ENCODE results near the gene SDCBP2. TPM values are rescaled to one million over a fixed set of nuclear protein-coding genes. Genes with fewer than 3 reads are reported as not detected.
A peak's percentile ranks its signal among the peaks of the same experiment; 100 is the strongest.

The SDCBP2 gene
- total RNA-seq, 1 donor from 2014 or later, result 2.4 TPM

DNA sequence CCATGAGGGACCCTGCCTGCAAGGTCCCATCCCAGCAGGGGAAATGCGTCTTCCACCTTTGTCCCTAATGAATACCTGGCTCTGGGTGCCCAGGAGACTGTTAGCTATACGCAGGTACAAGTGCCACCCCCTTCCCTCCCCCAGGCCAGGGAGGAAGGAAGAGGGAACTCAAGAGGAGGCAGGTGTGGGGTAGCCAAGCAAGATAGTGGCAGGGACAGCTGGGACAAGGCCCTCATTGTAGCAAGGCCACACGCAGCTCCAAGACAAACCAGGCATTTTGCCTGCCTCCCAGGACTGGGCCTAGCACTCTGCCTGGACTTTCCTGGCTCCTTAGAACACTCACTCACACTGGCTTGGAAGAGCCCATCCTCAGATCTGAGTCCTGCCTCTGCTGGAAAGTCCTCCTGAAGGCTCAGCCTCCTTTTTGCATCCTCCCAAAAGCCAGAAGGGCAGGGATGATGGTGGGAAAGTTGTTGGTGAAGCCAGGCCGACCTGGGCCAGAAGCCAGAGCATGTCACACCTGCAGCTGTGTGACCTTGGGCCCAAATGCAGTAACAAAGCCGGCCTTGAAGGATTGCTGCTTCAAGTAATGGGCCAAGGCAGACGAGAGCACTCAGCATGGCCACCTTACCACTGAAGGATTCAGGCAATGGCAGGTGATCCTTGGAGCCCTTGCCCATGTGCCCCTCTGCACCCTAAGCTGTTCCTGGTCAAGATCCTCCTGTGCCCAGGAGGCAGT is 35.1 kb downstream of the SDCBP2 start:
- peak overlapping the region; percentile 35 for H3K27ac Mint-ChIP-seq (ENCODE audit: unreplicated experiment)
- no peak overlapping the region for H3K4me3 Mint-ChIP-seq
- H3K9me3 Mint-ChIP-seq, result no peaks in the 10 kb centered on the region

DNA sequence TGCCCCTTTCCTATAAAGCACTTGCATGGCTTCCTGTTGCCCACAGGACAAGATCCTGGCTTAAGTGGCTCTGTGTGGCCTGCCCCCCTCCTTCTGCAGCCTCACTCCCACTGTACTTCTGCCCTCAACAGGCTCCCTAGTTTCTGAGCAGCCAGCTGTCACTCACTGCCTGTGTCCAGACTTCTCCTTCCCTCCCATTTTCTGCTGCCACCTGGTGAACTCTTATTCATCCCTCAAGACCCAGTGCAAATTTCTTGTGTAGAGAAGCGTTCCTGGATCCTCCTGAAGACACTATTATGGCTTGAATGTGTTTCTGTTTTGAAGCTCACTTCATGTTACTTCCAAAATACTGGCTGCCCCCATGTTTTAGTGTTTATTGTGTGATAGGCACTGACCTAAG is 36.3 kb downstream of the SDCBP2 start:
- H3K4me1 Mint-ChIP-seq, result no peaks in the 10 kb centered on the region
- peak overlapping the region; percentile 40 for H3K27ac Mint-ChIP-seq (ENCODE audit: unreplicated experiment)
- no peak for DNase-seq (ENCODE audit: low read depth, low spot score)
- TF ChIP-seq, protein P1, sequence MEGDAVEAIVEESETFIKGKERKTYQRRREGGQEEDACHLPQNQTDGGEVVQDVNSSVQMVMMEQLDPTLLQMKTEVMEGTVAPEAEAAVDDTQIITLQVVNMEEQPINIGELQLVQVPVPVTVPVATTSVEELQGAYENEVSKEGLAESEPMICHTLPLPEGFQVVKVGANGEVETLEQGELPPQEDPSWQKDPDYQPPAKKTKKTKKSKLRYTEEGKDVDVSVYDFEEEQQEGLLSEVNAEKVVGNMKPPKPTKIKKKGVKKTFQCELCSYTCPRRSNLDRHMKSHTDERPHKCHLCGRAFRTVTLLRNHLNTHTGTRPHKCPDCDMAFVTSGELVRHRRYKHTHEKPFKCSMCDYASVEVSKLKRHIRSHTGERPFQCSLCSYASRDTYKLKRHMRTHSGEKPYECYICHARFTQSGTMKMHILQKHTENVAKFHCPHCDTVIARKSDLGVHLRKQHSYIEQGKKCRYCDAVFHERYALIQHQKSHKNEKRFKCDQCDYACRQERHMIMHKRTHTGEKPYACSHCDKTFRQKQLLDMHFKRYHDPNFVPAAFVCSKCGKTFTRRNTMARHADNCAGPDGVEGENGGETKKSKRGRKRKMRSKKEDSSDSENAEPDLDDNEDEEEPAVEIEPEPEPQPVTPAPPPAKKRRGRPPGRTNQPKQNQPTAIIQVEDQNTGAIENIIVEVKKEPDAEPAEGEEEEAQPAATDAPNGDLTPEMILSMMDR (conservative IDR thresholded peaks at IDR 0.05), result no peak
- H3K4me3 Mint-ChIP-seq, result no peak overlapping the region
- no peaks in the 10 kb centered on the region for H3K36me3 Mint-ChIP-seq (ENCODE audit: low read depth)
- no peaks in the 10 kb centered on the region for H3K9me3 Mint-ChIP-seq
- no peaks in the 10 kb centered on the region for H3K27me3 Mint-ChIP-seq (ENCODE audit: low read depth)

More for the DNA sequence above, 35.1 kb downstream of the SDCBP2 start:
- Mint-ChIP-seq H3K4me1 (no peaks in the 10 kb centered on the region), H3K27me3 (ENCODE audit: low read depth) (no peaks in the 10 kb centered on the region), H3K36me3 (ENCODE audit: low read depth) (no peaks in the 10 kb centered on the region)
- DNase-seq (ENCODE audit: low read depth, low spot score), result no peak
- TF ChIP-seq, protein P1 (conservative IDR thresholded peaks at IDR 0.05), result no peak

DNA sequence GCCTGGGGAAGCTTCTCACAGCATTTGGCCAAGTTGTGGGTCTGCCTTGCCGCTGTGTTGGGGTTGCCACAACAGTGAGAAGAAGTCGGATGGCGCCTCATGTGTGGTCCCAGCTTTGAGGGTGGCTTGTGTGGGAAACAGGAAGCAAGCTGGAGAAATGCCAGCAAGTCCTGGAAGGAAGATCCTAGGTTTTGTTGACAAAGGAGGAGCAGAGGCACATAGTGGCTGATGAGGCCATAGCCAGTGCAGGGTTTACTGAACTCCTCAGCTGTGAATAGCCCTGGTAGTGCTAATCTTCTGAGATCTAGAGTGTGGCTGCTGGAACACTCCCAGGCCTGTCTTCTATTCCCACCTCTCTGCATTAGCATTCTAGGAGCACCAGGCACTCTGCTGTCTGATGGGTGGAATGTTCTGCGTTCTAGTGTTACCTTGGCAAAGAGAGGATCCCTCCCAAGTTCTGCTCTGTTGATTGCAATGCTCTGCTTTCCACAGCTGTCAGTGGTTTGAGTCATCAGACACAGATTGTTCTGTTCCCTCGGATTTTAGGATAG is 37.7 kb downstream of the SDCBP2 start:
- no peaks in the 10 kb centered on the region for H3K27me3 Mint-ChIP-seq (ENCODE audit: low read depth)
- no peaks in the 10 kb centered on the region for H3K9me3 Mint-ChIP-seq
- no peaks in the 10 kb centered on the region for H3K4me1 Mint-ChIP-seq
- no peaks in the 10 kb centered on the region for H3K36me3 Mint-ChIP-seq (ENCODE audit: low read depth)
- TF ChIP-seq, protein P1 (conservative IDR thresholded peaks at IDR 0.05), result no peak
- no peak overlapping the region for H3K4me3 Mint-ChIP-seq
- no peak for DNase-seq (ENCODE audit: low read depth, low spot score)
- no peak overlapping the region for H3K27ac Mint-ChIP-seq (ENCODE audit: unreplicated experiment)

- H3K4me1 Mint-ChIP-seq, result peaks cover 9% of the 10 kb centered on the region
- no peaks in the 10 kb centered on the region for H3K9me3 Mint-ChIP-seq
- H3K36me3 Mint-ChIP-seq (ENCODE audit: low read depth), result no peaks in the 10 kb centered on the region
- no peaks in the 10 kb centered on the region for H3K27me3 Mint-ChIP-seq (ENCODE audit: low read depth)
- TF ChIP-seq, protein P1 (conservative IDR thresholded peaks at IDR 0.05), result no peak
- DNase-seq (ENCODE audit: low read depth, low spot score), result no peak
- no peak overlapping the region for H3K4me3 Mint-ChIP-seq
- no peak overlapping the region for H3K27ac Mint-ChIP-seq (ENCODE audit: unreplicated experiment)
These were observed 41.0 kb downstream of the SDCBP2 start for GRCh38 chr20:1287787-1288569.

GRCh38 chr20:1287306-1287705 is 41.6 kb downstream of the SDCBP2 start:
- TF ChIP-seq, protein P1 (conservative IDR thresholded peaks at IDR 0.05), result no peak
- H3K9me3 Mint-ChIP-seq, result no peaks in the 10 kb centered on the region

More at GRCh38 chr20:1287306-1287705, 41.6 kb downstream of the SDCBP2 start:
- peaks cover 9% of the 10 kb centered on the region for H3K4me1 Mint-ChIP-seq
- no peak overlapping the region for H3K4me3 Mint-ChIP-seq
- no peak for DNase-seq (ENCODE audit: low read depth, low spot score)
- no peaks in the 10 kb centered on the region for H3K36me3 Mint-ChIP-seq (ENCODE audit: low read depth)
- no peak overlapping the region for H3K27ac Mint-ChIP-seq (ENCODE audit: unreplicated experiment)
- no peaks in the 10 kb centered on the region for H3K27me3 Mint-ChIP-seq (ENCODE audit: low read depth)
